ENCODE measurements around the gene TAF11L7.
"Not testable (repeated sequence)": the region's sequence is repeated elsewhere in the genome, so short reads cannot be mapped to it uniquely, and the experiment has no call there.

DNA sequence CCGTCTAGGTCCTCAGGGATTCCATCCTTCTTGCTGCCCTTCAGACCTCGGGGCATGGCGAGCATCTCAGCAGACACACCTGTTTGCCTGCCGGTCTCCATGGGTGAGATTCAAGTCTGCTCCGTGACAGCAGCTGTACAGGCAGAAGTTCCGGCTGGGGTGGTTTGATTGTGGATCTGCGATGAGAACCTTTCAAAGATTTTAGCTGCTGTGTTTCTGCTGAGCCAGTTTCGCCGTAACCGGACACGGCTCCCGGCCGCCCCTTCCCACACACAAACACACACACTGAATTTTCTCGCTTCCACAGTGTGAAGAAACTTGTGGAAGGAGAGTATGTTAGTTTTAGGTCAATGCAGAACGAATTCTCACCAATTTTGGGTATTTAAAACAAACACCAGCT is 12.2 kb upstream of the TAF11L7 start, which contains the start of gene TAF11L10:
- TF ChIP-seq, protein P1, sequence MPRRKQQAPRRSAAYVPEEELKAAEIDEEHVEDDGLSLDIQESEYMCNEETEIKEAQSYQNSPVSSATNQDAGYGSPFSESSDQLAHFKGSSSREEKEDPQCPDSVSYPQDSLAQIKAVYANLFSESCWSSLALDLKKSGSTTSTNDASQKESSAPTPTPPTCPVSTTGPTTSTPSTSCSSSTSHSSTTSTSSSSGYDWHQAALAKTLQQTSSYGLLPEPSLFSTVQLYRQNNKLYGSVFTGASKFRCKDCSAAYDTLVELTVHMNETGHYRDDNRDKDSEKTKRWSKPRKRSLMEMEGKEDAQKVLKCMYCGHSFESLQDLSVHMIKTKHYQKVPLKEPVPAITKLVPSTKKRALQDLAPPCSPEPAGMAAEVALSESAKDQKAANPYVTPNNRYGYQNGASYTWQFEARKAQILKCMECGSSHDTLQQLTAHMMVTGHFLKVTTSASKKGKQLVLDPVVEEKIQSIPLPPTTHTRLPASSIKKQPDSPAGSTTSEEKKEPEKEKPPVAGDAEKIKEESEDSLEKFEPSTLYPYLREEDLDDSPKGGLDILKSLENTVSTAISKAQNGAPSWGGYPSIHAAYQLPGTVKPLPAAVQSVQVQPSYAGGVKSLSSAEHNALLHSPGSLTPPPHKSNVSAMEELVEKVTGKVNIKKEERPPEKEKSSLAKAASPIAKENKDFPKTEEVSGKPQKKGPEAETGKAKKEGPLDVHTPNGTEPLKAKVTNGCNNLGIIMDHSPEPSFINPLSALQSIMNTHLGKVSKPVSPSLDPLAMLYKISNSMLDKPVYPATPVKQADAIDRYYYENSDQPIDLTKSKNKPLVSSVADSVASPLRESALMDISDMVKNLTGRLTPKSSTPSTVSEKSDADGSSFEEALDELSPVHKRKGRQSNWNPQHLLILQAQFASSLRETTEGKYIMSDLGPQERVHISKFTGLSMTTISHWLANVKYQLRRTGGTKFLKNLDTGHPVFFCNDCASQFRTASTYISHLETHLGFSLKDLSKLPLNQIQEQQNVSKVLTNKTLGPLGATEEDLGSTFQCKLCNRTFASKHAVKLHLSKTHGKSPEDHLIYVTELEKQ (tag by site-specific recombination; IDR thresholded peaks at IDR 0.05; ENCODE audit: borderline replicate concordance), result not testable (repeated sequence)
- TF ChIP-seq ZNF157 (tag by site-specific recombination; IDR thresholded peaks at IDR 0.05); ZNF292 (tag by site-specific recombination; IDR thresholded peaks at IDR 0.05; ENCODE audit: borderline replicate concordance, low read depth); KLF10 (tag by site-specific recombination; IDR thresholded peaks at IDR 0.05); ZBTB7A (tag by site-specific recombination; IDR thresholded peaks at IDR 0.05; ENCODE audit: low read depth): not testable (repeated sequence)
- TF ChIP-seq, protein P2, sequence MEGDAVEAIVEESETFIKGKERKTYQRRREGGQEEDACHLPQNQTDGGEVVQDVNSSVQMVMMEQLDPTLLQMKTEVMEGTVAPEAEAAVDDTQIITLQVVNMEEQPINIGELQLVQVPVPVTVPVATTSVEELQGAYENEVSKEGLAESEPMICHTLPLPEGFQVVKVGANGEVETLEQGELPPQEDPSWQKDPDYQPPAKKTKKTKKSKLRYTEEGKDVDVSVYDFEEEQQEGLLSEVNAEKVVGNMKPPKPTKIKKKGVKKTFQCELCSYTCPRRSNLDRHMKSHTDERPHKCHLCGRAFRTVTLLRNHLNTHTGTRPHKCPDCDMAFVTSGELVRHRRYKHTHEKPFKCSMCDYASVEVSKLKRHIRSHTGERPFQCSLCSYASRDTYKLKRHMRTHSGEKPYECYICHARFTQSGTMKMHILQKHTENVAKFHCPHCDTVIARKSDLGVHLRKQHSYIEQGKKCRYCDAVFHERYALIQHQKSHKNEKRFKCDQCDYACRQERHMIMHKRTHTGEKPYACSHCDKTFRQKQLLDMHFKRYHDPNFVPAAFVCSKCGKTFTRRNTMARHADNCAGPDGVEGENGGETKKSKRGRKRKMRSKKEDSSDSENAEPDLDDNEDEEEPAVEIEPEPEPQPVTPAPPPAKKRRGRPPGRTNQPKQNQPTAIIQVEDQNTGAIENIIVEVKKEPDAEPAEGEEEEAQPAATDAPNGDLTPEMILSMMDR (tag by site-specific recombination; IDR thresholded peaks at IDR 0.05), result not testable (repeated sequence)
- TF ChIP-seq, protein P3, sequence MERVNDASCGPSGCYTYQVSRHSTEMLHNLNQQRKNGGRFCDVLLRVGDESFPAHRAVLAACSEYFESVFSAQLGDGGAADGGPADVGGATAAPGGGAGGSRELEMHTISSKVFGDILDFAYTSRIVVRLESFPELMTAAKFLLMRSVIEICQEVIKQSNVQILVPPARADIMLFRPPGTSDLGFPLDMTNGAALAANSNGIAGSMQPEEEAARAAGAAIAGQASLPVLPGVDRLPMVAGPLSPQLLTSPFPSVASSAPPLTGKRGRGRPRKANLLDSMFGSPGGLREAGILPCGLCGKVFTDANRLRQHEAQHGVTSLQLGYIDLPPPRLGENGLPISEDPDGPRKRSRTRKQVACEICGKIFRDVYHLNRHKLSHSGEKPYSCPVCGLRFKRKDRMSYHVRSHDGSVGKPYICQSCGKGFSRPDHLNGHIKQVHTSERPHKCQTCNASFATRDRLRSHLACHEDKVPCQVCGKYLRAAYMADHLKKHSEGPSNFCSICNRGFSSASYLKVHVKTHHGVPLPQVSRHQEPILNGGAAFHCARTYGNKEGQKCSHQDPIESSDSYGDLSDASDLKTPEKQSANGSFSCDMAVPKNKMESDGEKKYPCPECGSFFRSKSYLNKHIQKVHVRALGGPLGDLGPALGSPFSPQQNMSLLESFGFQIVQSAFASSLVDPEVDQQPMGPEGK (tag by site-specific recombination; IDR thresholded peaks at IDR 0.05), result not testable (repeated sequence)
- TF ChIP-seq, protein P4, sequence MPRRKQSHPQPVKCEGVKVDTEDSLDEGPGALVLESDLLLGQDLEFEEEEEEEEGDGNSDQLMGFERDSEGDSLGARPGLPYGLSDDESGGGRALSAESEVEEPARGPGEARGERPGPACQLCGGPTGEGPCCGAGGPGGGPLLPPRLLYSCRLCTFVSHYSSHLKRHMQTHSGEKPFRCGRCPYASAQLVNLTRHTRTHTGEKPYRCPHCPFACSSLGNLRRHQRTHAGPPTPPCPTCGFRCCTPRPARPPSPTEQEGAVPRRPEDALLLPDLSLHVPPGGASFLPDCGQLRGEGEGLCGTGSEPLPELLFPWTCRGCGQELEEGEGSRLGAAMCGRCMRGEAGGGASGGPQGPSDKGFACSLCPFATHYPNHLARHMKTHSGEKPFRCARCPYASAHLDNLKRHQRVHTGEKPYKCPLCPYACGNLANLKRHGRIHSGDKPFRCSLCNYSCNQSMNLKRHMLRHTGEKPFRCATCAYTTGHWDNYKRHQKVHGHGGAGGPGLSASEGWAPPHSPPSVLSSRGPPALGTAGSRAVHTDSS (tag by site-specific recombination; IDR thresholded peaks at IDR 0.05), result not testable (repeated sequence)

Measured in HEK293 (cell line).